HCT116 (cell line): Measurements from ENCODE around the gene MYO3B. TPM values are rescaled to one million over a fixed set of nuclear protein-coding genes. Genes with fewer than 3 reads are reported as not detected.
A peak's percentile ranks its signal among the peaks of the same experiment; 100 is the strongest.

ENCODE experiments used
- ATAC-seq: fragments of 200-7000 bp; cut with Tn5 transposase; 2 replicates; pipeline ENCODE4 v1.9.1; 2020; ENCODE audit warnings: mild to moderate bottlenecking, moderate library complexity
- BruUV-seq: library from RNA; stranded (reverse); fragments of 400-500 nt; replicated peaks from 2 replicates; lab custom pipeline; 2021; lab: Mats Ljungman, UMichigan
- CTCF ChIA-PET: fragments of 300-600 bp; sonication (Branson Sonifier 250); formaldehyde crosslinking; loops from one replicate; lab custom pipeline; 2021; ENCODE audit warnings: antibody characterized with exemption; lab: Charles Lee
- POLR2A ChIA-PET: fragments of 300-600, 350-600 bp; sonication (Branson Sonifier 250); formaldehyde crosslinking; loops from one replicate; lab custom pipeline; 2021; ENCODE audit warnings: antibody characterized with exemption; lab: Charles Lee
- RAD21 ChIA-PET, 2 experiments: fragments of 300-600 bp; sonication (Branson Sonifier 250); formaldehyde crosslinking; loops; one replicate each; lab custom pipeline; 2023; ENCODE audit warnings: low total read pairs in 2 of 2; ENCODE audit not compliant: uncharacterized antibody in 2 of 2, unreplicated experiment in 2 of 2, low non-redundant PET in 1 of 2; lab: Charles Lee
- DNase-seq: peaks from one replicate; pipeline ENCODE4 v3.0.0-alpha.2; 2010; ENCODE audit warnings: low read depth, low spot score
- H2AFZ ChIP-seq: fragments of 200-600 bp; shearing (Covaris generic), sonication (generic); 2 replicates; pipeline ENCODE4 v1.6.1; 2017; ENCODE audit warnings: low read depth, mixed run types, mixed read lengths, antibody characterized with exemption, low read length; ENCODE audit not compliant: poor library complexity, severe bottlenecking
- H3K27ac ChIP-seq: 2 replicates; pipeline ENCODE4 v1.5.1; 2012; ENCODE audit warnings: low read depth, low read length
- H3K27me3 ChIP-seq: fragments of 200-600 bp; sonication (generic); 2 replicates; pipeline ENCODE4 v1.6.1; 2016; ENCODE audit warnings: mixed run types, low read length, mixed read lengths; ENCODE audit not compliant: insufficient read depth
- H3K36me3 ChIP-seq, 2 experiments: fragments of 200-500 bp in 1 of 2; fragments of 200-600 bp in 1 of 2; sonication (Bioruptor generic) in 1 of 2; sonication (generic) in 1 of 2; 2 replicates each; pipeline versions ENCODE4 v1.5.1 to v1.6.1; 2014 to 2016; ENCODE audit warnings: low read length in 2 of 2, inconsistent platforms in 1 of 2, mixed read lengths in 1 of 2, mixed run types in 1 of 2; ENCODE audit not compliant: insufficient read depth in 2 of 2, control insufficient read depth in 1 of 2
- H3K4me1 ChIP-seq, 2 experiments: fragments of 200-600 bp in 1 of 2; sonication (generic) in 1 of 2; 2 replicates each; pipeline versions ENCODE4 v1.5.1 to v1.6.1; 2012 to 2017; ENCODE audit warnings: low read length in 2 of 2, inconsistent platforms in 1 of 2, mild to moderate bottlenecking in 1 of 2, mixed read lengths in 1 of 2, mixed run types in 1 of 2, moderate library complexity in 1 of 2; ENCODE audit not compliant: insufficient read depth in 2 of 2, control insufficient read depth in 1 of 2
- H3K4me2 ChIP-seq: fragments of 200-600 bp; sonication (generic); 2 replicates; pipeline ENCODE4 v1.6.1; 2017; ENCODE audit warnings: mixed run types, low read length, mixed read lengths
- H3K4me3 ChIP-seq, 2 experiments: fragments of 200-600 bp in 1 of 2; sonication (generic) in 1 of 2; replicated peaks in 1 of 2; 2 replicates each; pipeline ENCODE4 v1.5.1; 2011 to 2016; ENCODE audit warnings: low read length in 2 of 2, control low read depth in 1 of 2, low read depth in 1 of 2, mild to moderate bottlenecking in 1 of 2, mixed read lengths in 1 of 2, mixed run types in 1 of 2
- H3K79me2 ChIP-seq: fragments of 200-600 bp; sonication (generic); 2 replicates; pipeline ENCODE4 v1.6.1; 2017; ENCODE audit warnings: mild to moderate bottlenecking, mixed run types, low read length, moderate library complexity, mixed read lengths; ENCODE audit not compliant: insufficient read depth
- H3K9ac ChIP-seq: fragments of 200-600 bp; sonication (generic); 2 replicates; pipeline ENCODE4 v1.6.1; 2016; ENCODE audit warnings: low read length, mixed read lengths
- H3K9me2 ChIP-seq: fragments of 200-600 bp; sonication (generic), shearing (Covaris generic); 2 replicates; pipeline ENCODE4 v1.6.1; 2017; ENCODE audit warnings: mixed run types, mild to moderate bottlenecking, moderate library complexity; ENCODE audit not compliant: insufficient read depth
- H3K9me3 ChIP-seq, 2 experiments: fragments of 200-500 bp in 1 of 2; fragments of 200-600 bp in 1 of 2; sonication (Bioruptor generic) in 1 of 2; sonication (generic) in 1 of 2; 2 replicates each; pipeline ENCODE4 v1.6.1; 2014 to 2017; ENCODE audit warnings: low read length in 2 of 2, mixed read lengths in 2 of 2, inconsistent platforms in 1 of 2, low read depth in 1 of 2, mild to moderate bottlenecking in 1 of 2, mixed run types in 1 of 2, moderate library complexity in 1 of 2; ENCODE audit not compliant: control insufficient read depth in 1 of 2, insufficient read depth in 1 of 2
- H4K20me1 ChIP-seq: fragments of 200-600 bp; sonication (generic), shearing (Covaris generic); 2 replicates; pipeline ENCODE4 v1.6.1; 2017; ENCODE audit warnings: mixed run types, mild to moderate bottlenecking, moderate library complexity; ENCODE audit not compliant: insufficient read depth
- CTCF ChIP-seq, 3 experiments: fragments of 200-600 bp in 1 of 3; sonication (generic) in 1 of 3; IDR thresholded peaks in 2 of 3; conservative IDR thresholded peaks in 1 of 3; 2 replicates each; pipeline ENCODE4 v1.5.1; 2012 to 2017; ENCODE audit warnings: low read depth in 2 of 3, low read length in 2 of 3, antibody characterized with exemption in 1 of 3, borderline replicate concordance in 1 of 3, control low read depth in 1 of 3, mild to moderate bottlenecking in 1 of 3, mixed read lengths in 1 of 3, mixed run types in 1 of 3, moderate library complexity in 1 of 3; ENCODE audit not compliant: insufficient read depth in 1 of 3
- RAD21 ChIP-seq: IDR thresholded peaks from 2 replicates; pipeline ENCODE4 v1.6.1; 2012; ENCODE audit warnings: low read depth, mild to moderate bottlenecking
- ZBTB33 ChIP-seq: IDR thresholded peaks from 2 replicates; pipeline ENCODE4 v1.6.1; 2011; ENCODE audit warnings: mild to moderate bottlenecking, low read length, moderate library complexity; ENCODE audit not compliant: insufficient replicate concordance; ENCODE audit errors: extremely low read depth
- intact Hi-C: fragments of 100-400 bp; cut with micrococcal nuclease; formaldehyde crosslinking; loops from 2 replicates; pipeline ENCODE4 v1.10.0; 2022
- total RNA-seq: library from RNA; stranded (reverse); gene quantifications from one replicate; pipeline ENCODE4 v1.2.1, GENCODE V29; 2021; ENCODE audit not compliant: unreplicated experiment

MYO3B gene
- total RNA-seq, 1 experiment from 2014 or later: not detected

- no peak overlapping the region for H3K4me3 ChIP-seq
- CTCF ChIA-PET: interaction anchor here (0.6 to 2.5 kb wide), 13 partner anchors 10 to 638 kb away, joined by 3 to 19 read pairs (median 5); partner anchors contain the start of gene GAD1
- H3K9me2 ChIP-seq: no peaks in the 10 kb centered on the region
- peaks cover 3 to 12% of the 10 kb centered on the region in 2 experiments; a peak in 2 of 4 replicates for H3K4me1 ChIP-seq
- no peaks in the 10 kb centered on the region for H4K20me1 ChIP-seq
- TF ChIP-seq CTCF (IDR thresholded peaks at IDR 0.05 in 2 of 3, conservative IDR thresholded peaks at IDR 0.05 in 1 of 3; ENCODE audit: borderline replicate concordance in 1 of 3, insufficient read depth in 1 of 3, low read depth in 2 of 3, low read length in 2 of 3) (peak; percentile 53 to 81 (median 67); a peak in 5 of 6 replicates), RAD21 (peak; percentile 84), ZBTB33 (no peak)
- no peak overlapping the region for H3K9ac ChIP-seq
- no peaks in the 10 kb centered on the region for H3K36me3 ChIP-seq
- ATAC-seq (peak; percentile 76), DNase-seq (peak; percentile 60)
- no peak overlapping the region for H3K4me2 ChIP-seq
- intact Hi-C loops: loop anchor here (1.0 to 10.0 kb wide), 5 partner anchors 86 to 791 kb away; no protein-coding TSS in a partner anchor
- POLR2A ChIA-PET: no interaction called here
- H3K27me3 ChIP-seq: peaks cover 19% of the 10 kb centered on the region
- no peak overlapping the region for H3K27ac ChIP-seq
- BruUV-seq: no TSS peak
- H3K9me3 ChIP-seq: no peaks in the 10 kb centered on the region
- H3K79me2 ChIP-seq: no peaks in the 10 kb centered on the region
- H2AFZ ChIP-seq: peak overlapping the region; percentile 7
- RAD21 ChIA-PET: no interaction called here
These were observed 58.1 kb downstream of the MYO3B start for GRCh38 chr2:170235860-170236679.
